Hepatocyte (in vitro differentiated cells): ENCODE data around the gene CD58.

ENCODE experiments used
- CTCF ChIP-seq: fragments of 200-600 bp; sonication (generic); IDR thresholded peaks from 2 replicates; pipeline ENCODE4 v1.5.1; 2016; ENCODE audit warnings: antibody characterized with exemption, mild to moderate bottlenecking; ENCODE audit not compliant: poor library complexity
- EZH2 ChIP-seq: fragments of 200-600 bp; sonication (generic); IDR thresholded peaks from 2 replicates; pipeline ENCODE4 v1.6.1; 2016; ENCODE audit warnings: antibody characterized with exemption, mild to moderate bottlenecking, borderline replicate concordance

GRCh38 chr1:116572771-116573430, 2.1 kb upstream of the CD58 start:
- no peak for TF ChIP-seq CTCF
- no peak for TF ChIP-seq EZH2
